NCI-H1694 treated with DMSO at 0.1 percent for 48 hours (cell line): Measurements from ENCODE around the gene PTCD3.

Experiments used
- DNase-seq: peaks from one replicate; lab custom pipeline; 2025; lab: John Stamatoyannopoulos, UW

The PTCD3 gene

GRCh38 chr2:86082756-86083155 lies 23.3 kb upstream of the PTCD3 start:
- no peak for DNase-seq

DNA sequence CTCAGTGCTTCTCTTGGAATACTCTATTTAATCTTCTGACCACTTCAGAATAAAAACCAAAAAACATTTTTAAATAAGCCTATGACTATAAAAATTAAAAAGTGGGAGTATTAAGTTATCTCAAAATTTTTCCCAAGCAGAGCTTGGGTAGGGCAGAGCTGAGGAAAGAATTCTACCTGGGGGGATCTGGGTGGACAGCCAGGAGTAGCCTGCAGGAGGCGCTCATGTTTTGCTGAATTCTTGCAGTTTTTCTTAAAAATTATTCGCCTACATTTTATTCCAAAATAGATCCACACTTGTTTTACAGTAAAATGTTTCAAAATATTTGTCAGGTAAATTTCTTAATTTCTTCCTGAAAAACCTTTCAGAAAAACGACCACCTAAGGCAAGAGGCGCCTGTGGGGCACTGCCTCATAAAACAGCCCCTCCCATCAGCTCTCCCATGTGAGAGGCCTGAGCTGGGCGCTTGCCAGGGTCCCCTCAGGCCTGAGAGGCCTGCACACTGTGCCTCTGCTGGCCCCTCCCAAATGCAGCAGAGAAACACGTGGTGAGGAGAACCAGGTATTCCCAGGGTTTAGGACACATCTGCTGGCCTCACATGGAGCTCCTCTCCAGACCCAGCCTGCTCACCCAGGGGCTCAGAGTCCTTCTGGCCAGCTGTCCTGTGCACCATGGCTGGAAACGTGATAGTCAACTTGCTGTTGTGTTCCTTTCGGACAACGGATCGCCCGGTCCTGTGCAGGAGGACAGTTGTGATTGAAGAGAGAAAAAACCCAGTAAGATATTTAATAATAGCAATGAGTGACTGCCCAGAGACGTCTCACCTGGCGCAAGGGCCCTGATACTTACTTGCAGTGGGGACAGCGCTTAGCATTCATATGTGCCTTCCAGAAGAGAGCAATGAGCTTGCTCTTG lies 17.8 kb upstream of the PTCD3 start:
- DNase-seq: no peak

- DNase-seq: no peak
Measured at GRCh38 chr2:86094229-86094628, 11.8 kb upstream of the PTCD3 start.

GRCh38 chr2:86097114-86097896 lies 8.7 kb upstream of the PTCD3 start:
- DNase-seq: no peak

GRCh38 chr2:86097913-86098312 lies 8.1 kb upstream of the PTCD3 start:
- DNase-seq: no peak

- DNase-seq: no peak
Measured at GRCh38 chr2:86102157-86102556, 3.9 kb upstream of the PTCD3 start.

DNA sequence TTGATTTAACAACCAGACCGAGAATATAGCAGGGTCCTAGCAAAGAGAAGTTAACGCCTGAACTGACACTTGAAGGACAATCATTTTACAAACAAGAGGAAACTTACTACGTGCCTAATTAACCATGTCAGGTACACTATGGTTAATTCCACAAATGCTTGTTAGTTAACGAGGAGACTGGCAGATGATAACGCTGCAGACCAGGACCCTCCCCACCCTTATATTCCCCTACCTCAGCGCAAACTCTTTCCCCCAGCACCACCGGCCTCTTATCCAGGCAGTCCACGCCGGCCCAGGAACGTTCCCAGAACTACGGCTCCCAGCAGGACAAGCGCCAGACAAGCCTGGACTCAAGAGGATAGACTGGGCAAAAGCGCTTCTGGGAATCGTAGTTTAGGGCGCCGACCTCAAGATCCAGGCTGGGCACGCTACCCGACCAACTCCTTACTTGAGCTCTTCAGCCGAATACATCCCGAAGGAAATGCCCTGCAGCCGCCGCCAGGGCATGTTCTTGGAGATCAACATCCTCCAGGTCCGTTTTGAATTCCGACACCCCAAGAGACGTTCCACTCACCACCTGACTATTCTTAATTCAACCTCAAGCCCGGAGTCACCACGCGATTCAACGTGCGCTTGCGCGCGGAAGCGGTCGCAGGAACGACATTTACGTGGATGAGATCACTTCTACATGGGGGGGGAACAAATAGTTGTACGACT lies 625 bp upstream of the PTCD3 start, which contains the start of gene POLR1A:
POLR1A (minus strand) TSS at position 635 of the 717 bp plus-strand sequence; CDS start at position 525, 110 bp downstream.
- DNase-seq: peak; percentile 98

- DNase-seq: no peak
Measured at GRCh38 chr2:86107031-86107430, 996 bp downstream of the PTCD3 start.

DNA sequence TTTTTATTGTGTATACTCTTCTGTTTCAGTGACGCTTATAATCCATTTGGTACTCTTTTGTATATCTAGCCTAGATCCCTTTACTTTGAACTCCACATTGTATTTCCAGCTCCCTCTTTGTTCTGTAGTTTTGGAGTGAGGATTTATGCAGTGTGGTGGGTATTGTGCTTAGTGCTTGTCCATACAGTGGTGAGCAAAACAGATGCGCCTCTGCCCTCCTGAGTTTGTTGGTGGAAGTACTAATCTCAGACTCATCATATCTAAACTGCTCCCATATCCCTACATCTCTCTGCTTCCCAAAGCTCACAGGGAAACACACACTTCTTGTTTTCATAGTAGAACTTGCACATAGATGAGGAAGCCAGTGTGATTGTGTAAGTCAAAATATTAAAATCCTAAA lies 12.1 kb downstream of the PTCD3 start:
- DNase-seq: no peak

DNA sequence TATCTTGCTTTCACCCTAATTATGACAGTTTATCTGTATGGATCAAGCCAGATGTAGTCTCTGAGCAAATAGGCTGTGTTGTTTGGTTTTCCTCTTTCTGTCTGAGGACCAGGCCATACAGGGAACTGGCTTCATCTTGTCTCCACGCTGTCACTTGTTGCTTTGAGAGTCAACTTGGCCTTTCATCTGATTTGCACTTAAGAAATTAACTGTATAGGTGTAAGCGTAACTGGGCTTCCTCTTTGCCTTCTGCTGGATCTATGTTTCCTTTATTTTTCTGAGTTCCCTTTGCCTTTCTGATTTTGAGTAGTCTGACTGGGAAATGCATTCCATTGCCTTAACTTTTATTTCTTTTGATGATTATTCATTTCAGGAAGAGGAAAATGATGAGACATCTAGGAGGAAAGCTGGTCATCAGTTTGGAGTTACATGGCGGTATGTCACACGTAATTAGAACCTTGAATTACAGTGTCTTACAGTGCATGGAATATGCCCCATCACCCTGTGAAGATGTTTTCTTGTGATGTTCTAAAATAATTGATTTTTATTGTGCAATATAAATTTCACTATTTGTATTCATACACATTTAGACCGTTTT lies 17.4 kb downstream of the PTCD3 start:
- DNase-seq: no peak

- DNase-seq: no peak
Measured at GRCh38 chr2:86124683-86125082, 18.6 kb downstream of the PTCD3 start.

GRCh38 chr2:86134709-86135108 lies 28.7 kb downstream of the PTCD3 start:
- DNase-seq: no peak

GRCh38 chr2:86135653-86136052 lies 29.6 kb downstream of the PTCD3 start:
- DNase-seq: no peak

- DNase-seq: no peak
Measured at GRCh38 chr2:86136141-86136540, 30.1 kb downstream of the PTCD3 start.

DNA sequence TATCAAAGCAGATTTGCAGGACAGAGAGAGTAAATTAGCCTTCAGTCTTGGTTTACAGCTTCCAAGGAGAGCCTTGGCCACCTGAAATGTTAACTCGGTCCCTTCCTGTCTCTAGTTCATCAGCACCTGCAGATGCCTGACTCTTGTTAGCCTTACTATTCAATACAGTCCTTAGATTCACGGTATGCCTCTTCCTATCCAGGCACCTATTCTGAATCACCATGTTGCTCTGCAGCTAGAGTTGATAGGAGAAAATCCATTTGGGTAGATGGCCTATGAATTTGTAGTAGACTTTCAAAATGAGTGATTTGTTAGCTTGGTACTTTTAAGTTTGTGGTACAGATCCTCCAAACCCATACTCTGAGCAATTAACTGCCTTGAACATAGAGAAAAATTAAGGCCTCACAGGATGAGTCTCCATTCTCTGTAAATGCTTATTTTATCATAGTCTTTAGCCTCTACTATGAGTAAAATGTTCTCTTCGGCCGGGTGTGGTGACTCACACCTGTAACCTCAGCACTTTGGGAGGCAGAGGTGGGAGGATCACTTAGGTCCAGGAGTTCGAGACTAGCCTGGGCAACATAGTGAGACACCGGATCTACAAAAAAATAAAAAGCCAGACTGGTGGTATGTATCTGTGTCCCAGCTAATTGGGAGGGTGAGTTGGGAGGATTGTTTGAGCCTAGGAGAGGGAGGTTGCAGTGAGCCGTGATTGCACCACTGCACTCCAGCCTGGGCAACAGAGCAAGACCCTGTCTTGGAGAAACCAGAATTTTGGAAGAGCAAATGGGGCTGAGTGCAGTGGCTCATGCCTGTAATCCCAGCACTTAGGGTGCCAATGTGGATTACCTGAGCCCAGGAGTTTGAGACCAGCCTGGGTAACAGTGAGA lies 32.9 kb downstream of the PTCD3 start:
- no peak for DNase-seq

- no peak for DNase-seq
Measured at GRCh38 chr2:86139981-86140380, 33.9 kb downstream of the PTCD3 start.

GRCh38 chr2:86140969-86141392 lies 34.9 kb downstream of the PTCD3 start:
- no peak for DNase-seq

DNA sequence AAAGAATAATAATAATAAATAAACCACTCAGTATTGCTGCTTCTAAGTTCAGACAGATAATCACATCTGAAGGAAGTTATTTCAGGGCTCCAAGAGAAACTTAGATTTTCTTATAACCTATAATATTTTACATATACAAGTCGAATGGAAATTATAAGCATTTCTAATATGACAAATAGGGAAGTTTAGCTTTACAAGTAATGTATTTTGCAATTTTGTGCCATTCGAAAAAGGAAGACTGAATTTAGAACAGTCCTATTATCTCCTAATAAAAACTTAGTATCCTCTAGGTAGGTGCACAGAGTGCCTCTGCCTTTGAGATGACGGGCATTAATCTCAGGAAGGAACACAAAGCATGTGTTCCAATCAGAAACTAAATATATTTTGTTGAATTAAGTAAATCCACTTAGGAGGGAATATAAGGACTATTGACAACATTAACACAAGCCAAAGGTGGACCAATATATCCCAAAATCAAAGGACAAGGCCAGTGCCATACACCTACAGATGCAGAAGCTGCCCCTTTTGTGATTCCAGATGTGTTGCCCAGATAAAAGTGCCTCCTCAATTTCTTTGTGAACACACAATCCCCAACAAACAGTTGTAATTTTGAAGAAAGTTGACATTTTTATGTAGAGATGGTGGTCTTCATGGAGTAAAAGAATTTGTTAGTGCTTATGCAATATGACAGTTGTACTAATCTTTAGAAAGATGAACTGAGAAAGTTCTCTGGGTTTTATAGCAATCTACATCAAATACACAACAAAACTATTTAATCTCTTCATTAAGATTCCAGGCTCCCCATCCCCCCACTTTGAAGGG lies 36.6 kb downstream of the PTCD3 start:
- DNase-seq: no peak

DNA sequence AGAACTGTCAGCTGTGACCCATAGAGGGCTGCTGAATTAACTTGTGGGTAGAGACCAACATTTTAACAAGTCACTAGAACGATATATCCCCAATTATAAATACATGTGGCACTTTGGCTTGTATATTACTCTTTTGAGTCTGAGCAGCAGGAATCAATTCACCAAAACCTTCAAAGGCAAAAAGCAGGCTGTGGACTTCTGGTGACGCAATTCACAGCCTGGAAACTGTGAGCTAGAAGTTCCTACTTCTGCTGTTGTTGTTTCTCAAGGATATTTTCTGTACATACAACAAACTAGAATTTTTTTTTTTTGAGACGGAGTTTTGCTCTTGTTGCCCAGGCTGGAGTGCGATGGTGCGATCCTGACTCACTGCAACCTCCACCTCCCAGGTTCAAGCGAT lies 37.3 kb downstream of the PTCD3 start:
- DNase-seq: no peak
